Endodermal cell (in vitro differentiated cells): ENCODE measurements around the gene OCEL1. TPM values are rescaled to one million over a fixed set of nuclear protein-coding genes. Genes with fewer than 3 reads are reported as not detected.
A peak's percentile ranks its signal among the peaks of the same experiment; 100 is the strongest.

ENCODE experiments used
- DNase-seq: peaks from one replicate; pipeline ENCODE4 v3.0.0-alpha.2; 2017
- H3K27ac ChIP-seq: 2 replicates; pipeline ENCODE4 v1.5.1; 2013; ENCODE audit warnings: mild to moderate bottlenecking, low read depth, low read length, moderate library complexity
- H3K27me3 ChIP-seq: 2 replicates; pipeline ENCODE4 v1.6.1; 2013; ENCODE audit warnings: mild to moderate bottlenecking, low read length, moderate library complexity; ENCODE audit not compliant: insufficient read depth, control insufficient read depth, poor library complexity, severe bottlenecking
- H3K36me3 ChIP-seq: 2 replicates; pipeline ENCODE4 v1.7.0; 2013; ENCODE audit warnings: mild to moderate bottlenecking, low read length, moderate library complexity; ENCODE audit not compliant: control insufficient read depth, insufficient read depth
- H3K4me1 ChIP-seq: one replicate; pipeline ENCODE4 v1.7.0; 2013; ENCODE audit warnings: low read length; ENCODE audit not compliant: control insufficient read depth, insufficient read depth
- H3K4me3 ChIP-seq: 2 replicates; pipeline ENCODE4 v1.5.1; 2013; ENCODE audit warnings: mild to moderate bottlenecking, low read length, moderate library complexity
- H3K9ac ChIP-seq: 2 replicates; pipeline ENCODE4 v1.6.1; 2013; ENCODE audit warnings: mild to moderate bottlenecking, low read length, moderate library complexity; ENCODE audit not compliant: poor library complexity, severe bottlenecking; ENCODE audit errors: extremely low read depth
- H3K9me3 ChIP-seq: 2 replicates; pipeline ENCODE4 v1.6.1; 2013; ENCODE audit warnings: mild to moderate bottlenecking, low read length, moderate library complexity; ENCODE audit not compliant: control insufficient read depth
- H3K27ac Mint-ChIP-seq: 2 replicates; pipeline ENCODE4 v1.8.0; 2020; ENCODE audit warnings: mixed read lengths
- H3K27me3 Mint-ChIP-seq: 2 replicates; pipeline ENCODE4 v1.8.0; 2021; ENCODE audit warnings: mild to moderate bottlenecking, mixed read lengths; ENCODE audit not compliant: insufficient read depth
- H3K36me3 Mint-ChIP-seq: 2 replicates; pipeline ENCODE4 v1.8.0; 2020; ENCODE audit warnings: low read depth, mixed read lengths
- H3K4me1 Mint-ChIP-seq: 2 replicates; pipeline ENCODE4 v1.8.0; 2020; ENCODE audit warnings: mixed read lengths
- H3K4me3 Mint-ChIP-seq: 2 replicates; pipeline ENCODE4 v1.8.0; 2020; ENCODE audit warnings: mild to moderate bottlenecking, moderate library complexity, mixed read lengths
- H3K9me3 Mint-ChIP-seq: 2 replicates; pipeline ENCODE4 v1.8.0; 2020; ENCODE audit warnings: mild to moderate bottlenecking, mixed read lengths
- WGBS, 2 experiments: methylation state at CpG; one replicate each; pipeline versions ENCODE4 v1.1.5 to v1.1.7; 2013; ENCODE audit warnings: missing lambda C conversion rate in 2 of 2, mixed read lengths in 1 of 2; ENCODE audit not compliant: insufficient coverage in 1 of 2, insufficient read length in 1 of 2; 5-methylcytosine and 5-hydroxymethylcytosine counted together
- total RNA-seq, 2 donors: library from RNA; stranded (reverse); fragmentation: NEBNext Ultra II Directional in 1 of 2; extraction: Animal tissue kit (Norgen Biotek cat#: 25700) in 1 of 2; gene quantifications; 2 replicates in 1 of 2; 3 replicates in 1 of 2; pipeline ENCODE4 v1.2.1, GENCODE V29; 2021
- TF ChIP-seq, protein P1 (sequence below): fragments of 200-600 bp; sonication (generic); conservative IDR thresholded peaks from 2 replicates; pipeline ENCODE4 v1.5.0; 2021; ENCODE audit warnings: antibody characterized with exemption, mild to moderate bottlenecking

The OCEL1 gene
- total RNA-seq, 2 donors from 2014 or later, result 23.1 to 29.1 TPM

DNA sequence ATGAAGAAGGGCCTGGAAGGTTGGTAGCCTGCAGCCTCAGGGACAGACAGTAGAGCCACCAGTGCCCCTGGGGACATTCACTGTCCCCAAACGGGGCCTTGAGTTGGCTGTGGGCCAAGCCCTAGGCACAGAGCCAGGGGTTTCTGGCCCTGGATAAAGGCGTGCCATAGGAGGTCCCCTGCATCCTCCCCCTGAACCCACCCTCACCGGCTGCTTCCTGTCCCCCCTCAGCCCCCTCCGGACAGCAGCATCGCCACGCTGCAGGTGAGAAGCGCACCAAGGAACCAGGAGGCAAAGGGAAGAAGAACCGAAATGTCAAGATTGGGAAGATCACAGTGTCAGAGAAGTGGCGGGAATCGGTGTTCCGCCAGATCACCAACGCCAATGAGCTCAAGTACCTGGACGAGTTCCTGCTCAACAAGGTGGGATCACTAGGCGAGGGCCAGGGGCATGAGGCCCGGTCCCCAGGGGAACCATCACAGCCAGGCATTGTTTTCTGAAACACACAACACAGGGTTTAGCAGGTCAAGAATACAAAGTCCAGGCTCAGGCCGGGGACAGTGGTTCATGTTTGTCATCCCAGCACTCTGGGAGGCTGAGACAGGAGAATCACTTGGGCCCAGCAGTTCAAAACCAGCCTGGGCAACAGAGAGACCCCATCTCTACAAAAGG is 25.5 kb upstream of the OCEL1 start:
- peaks cover 54% of the 10 kb centered on the region for H3K36me3 ChIP-seq
- no peaks in the 10 kb centered on the region for H3K4me1 ChIP-seq
- H3K27me3 ChIP-seq, result no peaks in the 10 kb centered on the region
- H3K9me3 Mint-ChIP-seq, result no peaks in the 10 kb centered on the region
- H3K27me3 Mint-ChIP-seq, result no peaks in the 10 kb centered on the region
- DNase-seq, result no peak
- no peak overlapping the region for H3K4me3 ChIP-seq
- H3K4me1 Mint-ChIP-seq, result no peaks in the 10 kb centered on the region
- no peak overlapping the region for H3K27ac Mint-ChIP-seq
- H3K9me3 ChIP-seq, result no peaks in the 10 kb centered on the region
- peaks cover 81% of the 10 kb centered on the region for H3K36me3 Mint-ChIP-seq
- TF ChIP-seq, protein P1, sequence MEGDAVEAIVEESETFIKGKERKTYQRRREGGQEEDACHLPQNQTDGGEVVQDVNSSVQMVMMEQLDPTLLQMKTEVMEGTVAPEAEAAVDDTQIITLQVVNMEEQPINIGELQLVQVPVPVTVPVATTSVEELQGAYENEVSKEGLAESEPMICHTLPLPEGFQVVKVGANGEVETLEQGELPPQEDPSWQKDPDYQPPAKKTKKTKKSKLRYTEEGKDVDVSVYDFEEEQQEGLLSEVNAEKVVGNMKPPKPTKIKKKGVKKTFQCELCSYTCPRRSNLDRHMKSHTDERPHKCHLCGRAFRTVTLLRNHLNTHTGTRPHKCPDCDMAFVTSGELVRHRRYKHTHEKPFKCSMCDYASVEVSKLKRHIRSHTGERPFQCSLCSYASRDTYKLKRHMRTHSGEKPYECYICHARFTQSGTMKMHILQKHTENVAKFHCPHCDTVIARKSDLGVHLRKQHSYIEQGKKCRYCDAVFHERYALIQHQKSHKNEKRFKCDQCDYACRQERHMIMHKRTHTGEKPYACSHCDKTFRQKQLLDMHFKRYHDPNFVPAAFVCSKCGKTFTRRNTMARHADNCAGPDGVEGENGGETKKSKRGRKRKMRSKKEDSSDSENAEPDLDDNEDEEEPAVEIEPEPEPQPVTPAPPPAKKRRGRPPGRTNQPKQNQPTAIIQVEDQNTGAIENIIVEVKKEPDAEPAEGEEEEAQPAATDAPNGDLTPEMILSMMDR, result no peak
- no peak overlapping the region for H3K4me3 Mint-ChIP-seq
- no peak overlapping the region for H3K9ac ChIP-seq
- 95 to 96% methylated on average over 8 to 16 of the region's 16 CpGs for WGBS, 2 experiments
- no peak overlapping the region for H3K27ac ChIP-seq

GRCh38 chr19:17202249-17202648 is 23.8 kb upstream of the OCEL1 start:
- H3K4me3 ChIP-seq, result no peak overlapping the region
- WGBS, 2 experiments, result 89 to 91% methylated on average over 8 to 9 of the region's 9 CpGs
- no peaks in the 10 kb centered on the region for H3K9me3 Mint-ChIP-seq
- peaks cover 81% of the 10 kb centered on the region for H3K36me3 Mint-ChIP-seq
- H3K9ac ChIP-seq, result no peak overlapping the region
- H3K27me3 ChIP-seq, result no peaks in the 10 kb centered on the region
- no peaks in the 10 kb centered on the region for H3K9me3 ChIP-seq
- peaks cover 63% of the 10 kb centered on the region for H3K36me3 ChIP-seq
- no peak overlapping the region for H3K27ac Mint-ChIP-seq
- no peaks in the 10 kb centered on the region for H3K4me1 ChIP-seq
- peak; percentile 67 for DNase-seq
- no peak overlapping the region for H3K27ac ChIP-seq
- TF ChIP-seq, protein P1, result no peak
- H3K4me3 Mint-ChIP-seq, result no peak overlapping the region
- H3K27me3 Mint-ChIP-seq, result no peaks in the 10 kb centered on the region
- H3K4me1 Mint-ChIP-seq, result no peaks in the 10 kb centered on the region

DNA sequence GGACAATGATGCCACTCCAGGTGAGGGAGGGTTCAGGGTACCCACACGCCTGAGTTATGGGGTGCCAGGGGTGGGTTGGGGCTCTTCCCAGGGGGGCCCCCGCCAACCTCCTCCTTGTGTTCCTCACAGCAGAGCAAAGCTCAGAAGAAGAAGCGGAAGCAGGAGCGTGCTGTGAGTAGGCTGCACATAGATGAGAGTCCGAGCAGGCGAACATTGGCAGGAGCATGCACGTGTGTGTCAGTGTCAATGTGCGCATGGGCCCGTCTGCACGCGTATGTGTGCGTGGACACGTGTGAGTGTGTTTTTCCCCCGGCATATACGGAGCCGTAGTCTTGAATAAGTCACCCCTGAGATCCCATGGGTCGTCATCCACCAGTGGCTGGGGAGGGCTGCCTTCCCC is 23.3 kb upstream of the OCEL1 start:
- Histone ChIP-seq H3K27ac (no peak overlapping the region), H3K9ac (no peak overlapping the region), H3K4me1 (no peaks in the 10 kb centered on the region), H3K36me3 (peaks cover 60% of the 10 kb centered on the region), H3K27me3 (no peaks in the 10 kb centered on the region), H3K9me3 (no peaks in the 10 kb centered on the region), H3K4me3 (no peak overlapping the region)
- Mint-ChIP-seq H3K4me1 (no peaks in the 10 kb centered on the region), H3K9me3 (no peaks in the 10 kb centered on the region), H3K4me3 (no peak overlapping the region), H3K36me3 (peaks cover 76% of the 10 kb centered on the region), H3K27me3 (no peaks in the 10 kb centered on the region), H3K27ac (no peak overlapping the region)
- TF ChIP-seq, protein P1, result no peak
- whole genome bisulfite sequencing, 2 experiments, result 97% methylated on average over 15 to 17 of the region's 17 CpGs
- DNase-seq, result no peak
